ENCODE data around the gene AMHR2.

Gene AMHR2

DNA sequence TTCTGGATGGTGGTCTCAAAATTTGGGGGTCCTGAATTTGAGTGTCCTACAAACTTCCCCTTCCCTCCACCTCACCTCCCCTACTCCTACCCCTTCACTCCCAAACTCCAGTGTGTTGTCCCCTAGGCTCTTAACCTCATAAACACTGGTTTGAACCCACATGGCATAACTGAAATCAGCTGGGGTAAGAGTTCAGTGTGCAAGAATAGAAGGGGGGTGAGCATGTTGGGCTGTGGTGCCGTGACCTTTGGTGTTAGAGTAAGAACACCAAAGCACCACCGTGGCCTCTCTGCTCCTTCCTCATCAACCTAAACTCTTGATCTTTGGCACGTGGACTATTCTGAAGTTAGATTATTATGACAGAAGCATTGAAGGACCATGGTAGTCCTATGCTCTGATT is 39.3 kb downstream of the AMHR2 start:
- TF ChIP-seq ZNF548 (tag by site-specific recombination; IDR thresholded peaks at IDR 0.05), result no peak
- no peak for TF ChIP-seq ZNF677 (tag by site-specific recombination; IDR thresholded peaks at IDR 0.05)
- TF ChIP-seq, protein P1, sequence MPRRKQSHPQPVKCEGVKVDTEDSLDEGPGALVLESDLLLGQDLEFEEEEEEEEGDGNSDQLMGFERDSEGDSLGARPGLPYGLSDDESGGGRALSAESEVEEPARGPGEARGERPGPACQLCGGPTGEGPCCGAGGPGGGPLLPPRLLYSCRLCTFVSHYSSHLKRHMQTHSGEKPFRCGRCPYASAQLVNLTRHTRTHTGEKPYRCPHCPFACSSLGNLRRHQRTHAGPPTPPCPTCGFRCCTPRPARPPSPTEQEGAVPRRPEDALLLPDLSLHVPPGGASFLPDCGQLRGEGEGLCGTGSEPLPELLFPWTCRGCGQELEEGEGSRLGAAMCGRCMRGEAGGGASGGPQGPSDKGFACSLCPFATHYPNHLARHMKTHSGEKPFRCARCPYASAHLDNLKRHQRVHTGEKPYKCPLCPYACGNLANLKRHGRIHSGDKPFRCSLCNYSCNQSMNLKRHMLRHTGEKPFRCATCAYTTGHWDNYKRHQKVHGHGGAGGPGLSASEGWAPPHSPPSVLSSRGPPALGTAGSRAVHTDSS (tag by site-specific recombination; IDR thresholded peaks at IDR 0.05), result no peak
- TF ChIP-seq ZNF473 (tag by site-specific recombination; IDR thresholded peaks at IDR 0.05), result no peak
- TF ChIP-seq SETDB1 (IDR thresholded peaks at IDR 0.05; ENCODE audit: insufficient read length, low read length), result no peak
- TF ChIP-seq MEIS1 (CRISPR knock-in tag; IDR thresholded peaks at IDR 0.05; ENCODE audit: borderline replicate concordance), result no peak
- TF ChIP-seq ZNF311 (tag by site-specific recombination; IDR thresholded peaks at IDR 0.05; ENCODE audit: borderline replicate concordance), result no peak
- TF ChIP-seq ZNF433 (tag by site-specific recombination; IDR thresholded peaks at IDR 0.05; ENCODE audit: low read depth), result no peak
- TF ChIP-seq ZIC2 (tag by site-specific recombination; IDR thresholded peaks at IDR 0.05), result no peak
- TF ChIP-seq ZSCAN30 (tag by site-specific recombination; IDR thresholded peaks at IDR 0.05), result no peak
- no peak for TF ChIP-seq ZBTB7A (tag by site-specific recombination; IDR thresholded peaks at IDR 0.05; ENCODE audit: low read depth)
- no peak for TF ChIP-seq ZNF37A (tag by site-specific recombination; IDR thresholded peaks at IDR 0.05)
- TF ChIP-seq ZNF239 (tag by site-specific recombination; IDR thresholded peaks at IDR 0.05), result no peak
- Histone ChIP-seq H3K9me3 (ENCODE audit: control insufficient read depth, insufficient read depth, low read depth, low read length) (no peaks in the 10 kb centered on the region), H3K36me3 (ENCODE audit: control insufficient read depth in 2 of 2, insufficient read depth in 1 of 2, low read length in 2 of 2) (peaks cover 94 to 99% of the 10 kb centered on the region in 2 experiments), H3K4me1 (ENCODE audit: control insufficient read depth, insufficient read depth, low read length) (no peaks in the 10 kb centered on the region), H3K4me3 (ENCODE audit: low read depth, low read length) (no peak overlapping the region), H3K27ac (ENCODE audit: extremely low read depth, low read depth, low read length) (no peak overlapping the region)
- CTCF ChIA-PET, result interaction anchor here (0.6 to 3.1 kb wide), 2 partner anchors 10 to 14 kb away, joined by 3 to 17 read pairs; no protein-coding TSS in a partner anchor
- POLR2A ChIA-PET, result interaction anchor here (1.8 kb wide), 1 partner anchor 10 kb away, joined by 6 read pairs; no protein-coding TSS in a partner anchor

DNA sequence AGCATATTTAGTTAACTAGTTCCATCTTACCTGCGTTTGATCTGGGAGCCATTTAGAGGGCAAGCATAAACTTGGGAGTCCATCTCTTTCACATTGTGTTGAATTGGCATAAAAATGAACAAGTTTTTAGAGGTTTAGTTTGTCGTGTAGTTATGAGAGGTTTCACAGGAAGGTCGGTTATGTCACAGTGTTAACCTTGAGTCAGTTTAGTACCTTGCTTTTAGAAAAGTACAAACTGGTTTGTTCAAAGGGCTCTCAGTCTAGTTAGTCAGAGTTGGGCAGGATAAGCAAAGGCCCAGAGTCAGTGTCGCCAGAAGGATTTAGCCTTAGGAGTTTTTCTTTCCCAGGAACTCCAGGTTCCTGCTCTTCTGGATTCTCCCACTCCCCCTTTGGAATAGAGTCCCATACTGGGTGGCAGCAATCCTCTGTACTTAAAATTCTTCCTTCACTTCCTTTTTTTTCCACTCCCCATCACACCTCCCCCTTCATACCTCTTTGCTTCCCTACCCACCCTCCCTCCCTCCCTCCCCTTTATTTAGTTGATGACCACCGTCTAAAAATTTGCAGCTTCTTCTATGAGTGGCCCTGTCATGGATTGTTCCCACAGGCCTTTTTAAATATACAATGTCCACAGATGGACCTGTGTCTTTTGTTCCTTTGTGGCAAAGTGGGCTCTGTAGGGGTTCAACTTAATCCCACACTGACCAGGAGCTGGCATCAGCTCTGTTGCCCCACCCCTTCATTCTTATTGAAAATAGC is 40.3 kb downstream of the AMHR2 start:
- Histone ChIP-seq H3K4me1 (ENCODE audit: control insufficient read depth, insufficient read depth, low read length) (no peaks in the 10 kb centered on the region), H3K27ac (ENCODE audit: extremely low read depth, low read depth, low read length) (no peak overlapping the region; the same call in 1 of the 2 replicates), H3K36me3 (ENCODE audit: control insufficient read depth in 2 of 2, insufficient read depth in 1 of 2, low read length in 2 of 2) (peaks cover 93 to 99% of the 10 kb centered on the region in 2 experiments), H3K4me3 (ENCODE audit: low read depth, low read length) (no peak overlapping the region), H3K9me3 (ENCODE audit: control insufficient read depth, insufficient read depth, low read depth, low read length) (no peaks in the 10 kb centered on the region)
- ChIA-PET POLR2A (interaction anchor here (0.6 to 1.5 kb wide), 7 partner anchors 10 to 143 kb away, joined by 3 to 6 read pairs (median 5); partner anchors contain the start of genes AAAS and TARBP2), CTCF (interaction anchor here (0.6 to 3.1 kb wide), 4 partner anchors 11 to 744 kb away, joined by 3 to 17 read pairs (median 4); no protein-coding TSS in a partner anchor)
- TF ChIP-seq IKZF3 (tag by site-specific recombination; IDR thresholded peaks at IDR 0.05) (peak; percentile 55; the same call in 1 of the 2 replicates), ZNF112 (tag by site-specific recombination; IDR thresholded peaks at IDR 0.05) (no peak)

DNA sequence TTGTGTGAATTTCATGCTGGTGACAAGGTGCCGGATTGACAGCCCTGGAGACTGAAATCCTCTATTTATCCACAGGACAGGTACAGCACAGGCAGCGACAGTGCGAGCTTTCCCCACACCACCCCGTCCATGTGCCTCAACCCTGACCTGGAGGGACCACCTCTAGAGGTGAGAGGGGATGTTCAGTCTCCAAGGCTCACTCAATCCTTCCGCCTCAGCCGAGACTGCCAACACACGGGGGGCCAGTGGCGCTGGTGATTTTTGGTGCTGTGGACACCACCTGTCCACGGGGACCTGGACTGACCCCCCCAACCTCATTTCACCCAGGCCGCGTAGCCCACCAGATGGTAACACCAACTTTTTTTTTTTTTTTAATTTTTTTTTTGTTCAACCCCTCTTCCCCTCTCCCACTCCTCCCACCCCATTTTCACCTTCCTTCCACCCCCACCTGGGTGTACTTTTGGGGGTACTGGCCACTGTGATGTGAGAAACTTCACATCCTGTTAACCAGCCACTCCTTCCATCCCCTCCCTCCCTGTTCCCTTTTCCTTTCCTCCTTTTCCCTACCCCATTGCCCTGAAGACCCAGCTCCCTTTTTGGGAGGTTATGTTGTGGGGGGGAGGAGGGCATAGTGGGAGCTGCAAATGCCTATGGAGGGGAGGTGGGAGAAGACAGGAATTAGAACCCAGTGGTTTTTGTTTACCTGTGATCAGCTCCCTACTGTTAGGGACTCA is 41.2 kb downstream of the AMHR2 start:
- POLR2A ChIA-PET, result interaction anchor here (0.6 to 1.5 kb wide), 8 partner anchors 9 to 143 kb away, joined by 3 to 5 read pairs (median 4); partner anchors contain the start of genes AAAS, MAP3K12 and TARBP2
- Histone ChIP-seq H3K4me1 (ENCODE audit: control insufficient read depth, insufficient read depth, low read length) (no peaks in the 10 kb centered on the region), H3K36me3 (ENCODE audit: control insufficient read depth in 2 of 2, insufficient read depth in 1 of 2, low read length in 2 of 2) (peaks cover 93 to 99% of the 10 kb centered on the region in 2 experiments), H3K4me3 (ENCODE audit: low read depth, low read length) (no peak overlapping the region), H3K9me3 (ENCODE audit: control insufficient read depth, insufficient read depth, low read depth, low read length) (no peaks in the 10 kb centered on the region), H3K27ac (ENCODE audit: extremely low read depth, low read depth, low read length) (no peak overlapping the region)
- CTCF ChIA-PET, result interaction anchor here (0.6 to 0.7 kb wide), 3 partner anchors 25 to 743 kb away, joined by 3 to 5 read pairs (median 3); no protein-coding TSS in a partner anchor
- TF ChIP-seq ZNF391 (tag by site-specific recombination; IDR thresholded peaks at IDR 0.05; ENCODE audit: borderline replicate concordance, low read depth), result no peak
- TF ChIP-seq ZNF366 (tag by site-specific recombination; conservative IDR thresholded peaks at IDR 0.05), result peak; percentile 41; the same call in 1 of the 2 replicates
- no peak for TF ChIP-seq ZNF223 (tag by site-specific recombination; IDR thresholded peaks at IDR 0.05)
- TF ChIP-seq ZNF24 (tag by site-specific recombination; IDR thresholded peaks at IDR 0.05), result no peak

Data from HEK293 (cell line).